Mesenchymal stem cell (in vitro differentiated cells and primary cell): ENCODE data around the gene PPY.

Experiments used
- DNase-seq: peaks from one replicate; pipeline ENCODE4 v3.0.0-alpha.2; 2013
- H2AFZ ChIP-seq: one replicate; pipeline ENCODE4 v1.6.1; 2013; ENCODE audit warnings: low read depth, mild to moderate bottlenecking, control low read depth, inconsistent platforms, low read length, moderate library complexity
- H2AK5ac ChIP-seq: 2 replicates; pipeline ENCODE4 v1.6.1; 2013; ENCODE audit warnings: low read length, moderate library complexity, mild to moderate bottlenecking, inconsistent platforms; ENCODE audit not compliant: severe bottlenecking
- H2BK120ac ChIP-seq: one replicate; pipeline ENCODE4 v1.6.1; 2013; ENCODE audit warnings: low read depth, mild to moderate bottlenecking, inconsistent platforms, low read length, moderate library complexity
- H2BK12ac ChIP-seq, 2 experiments: one replicate each; pipeline ENCODE4 v1.6.1; 2013; ENCODE audit warnings: inconsistent platforms in 2 of 2, low read length in 2 of 2, mild to moderate bottlenecking in 2 of 2, moderate library complexity in 2 of 2, control low read depth in 1 of 2
- H2BK15ac ChIP-seq: one replicate; pipeline ENCODE4 v1.6.1; 2013; ENCODE audit warnings: mild to moderate bottlenecking, low read depth, inconsistent platforms; ENCODE audit not compliant: poor library complexity, severe bottlenecking
- H2BK5ac ChIP-seq: 2 replicates; pipeline ENCODE4 v1.6.1; 2013; ENCODE audit warnings: low read depth, mild to moderate bottlenecking, low read length, control low read depth, inconsistent platforms; ENCODE audit not compliant: poor library complexity, severe bottlenecking
- H3K14ac ChIP-seq, 2 experiments: one replicate each; pipeline ENCODE4 v1.6.1; 2013; ENCODE audit warnings: inconsistent platforms in 2 of 2, low read length in 2 of 2, control low read depth in 1 of 2, mild to moderate bottlenecking in 1 of 2, moderate library complexity in 1 of 2
- H3K18ac ChIP-seq, 2 experiments: one replicate each; pipeline ENCODE4 v1.6.1; 2013; ENCODE audit warnings: inconsistent platforms in 2 of 2, low read length in 2 of 2, control low read depth in 1 of 2, low read depth in 1 of 2, mild to moderate bottlenecking in 1 of 2
- H3K23ac ChIP-seq, 2 experiments: one replicate each; pipeline ENCODE4 v1.6.1; 2013; ENCODE audit warnings: inconsistent platforms in 2 of 2, low read length in 2 of 2, mild to moderate bottlenecking in 2 of 2, moderate library complexity in 2 of 2, control low read depth in 1 of 2
- H3K27ac ChIP-seq: 2 replicates; pipeline ENCODE4 v1.5.1; 2013; ENCODE audit warnings: mild to moderate bottlenecking, moderate library complexity, low read length, control low read depth, inconsistent platforms; ENCODE audit not compliant: poor library complexity, severe bottlenecking
- H3K27me3 ChIP-seq, 2 experiments: 2 replicates each; pipeline versions ENCODE4 v1.6.1 to v1.7.0; 2013; ENCODE audit warnings: low read length in 2 of 2, mild to moderate bottlenecking in 2 of 2, moderate library complexity in 2 of 2, control low read depth in 1 of 2, inconsistent platforms in 1 of 2; ENCODE audit not compliant: control insufficient read depth in 1 of 2, insufficient read depth in 1 of 2
- H3K36me3 ChIP-seq, 2 experiments: 2 replicates each; pipeline versions ENCODE4 v1.6.1 to v1.7.0; 2013; ENCODE audit warnings: low read length in 2 of 2, control low read depth in 1 of 2, inconsistent platforms in 1 of 2, low read depth in 1 of 2, mild to moderate bottlenecking in 1 of 2; ENCODE audit not compliant: insufficient read depth in 2 of 2, control insufficient read depth in 1 of 2
- H3K4ac ChIP-seq, 2 experiments: one replicate each; pipeline ENCODE4 v1.6.1; 2013; ENCODE audit warnings: inconsistent platforms in 2 of 2, low read length in 2 of 2, mild to moderate bottlenecking in 2 of 2, moderate library complexity in 2 of 2, control low read depth in 1 of 2, low read depth in 1 of 2
- H3K4me1 ChIP-seq: 2 replicates; pipeline ENCODE4 v1.6.1; 2013; ENCODE audit warnings: low read depth, low read length, control low read depth; ENCODE audit not compliant: control insufficient read depth, insufficient read depth
- H3K4me2 ChIP-seq: 2 replicates; pipeline ENCODE4 v1.6.1; 2013; ENCODE audit warnings: low read length, mild to moderate bottlenecking, inconsistent platforms; ENCODE audit not compliant: poor library complexity, severe bottlenecking
- H3K4me3 ChIP-seq, 2 experiments: 2 replicates each; pipeline versions ENCODE4 v1.5.1 to v1.7.0; 2013; ENCODE audit warnings: low read length in 2 of 2, mild to moderate bottlenecking in 2 of 2, control low read depth in 1 of 2, low read depth in 1 of 2; ENCODE audit not compliant: insufficient read depth in 1 of 2
- H3K79me1 ChIP-seq: replicated peaks from 2 replicates; pipeline ENCODE4 v1.6.1; 2013; ENCODE audit warnings: mild to moderate bottlenecking, control low read depth, low read length, inconsistent platforms; ENCODE audit not compliant: poor library complexity, severe bottlenecking
- H3K9ac ChIP-seq: 2 replicates; pipeline ENCODE4 v1.7.0; 2013; ENCODE audit warnings: mild to moderate bottlenecking, low read length, moderate library complexity
- H3K9me3 ChIP-seq: 2 replicates; pipeline ENCODE4 v1.7.0; 2013; ENCODE audit warnings: mild to moderate bottlenecking, low read length; ENCODE audit not compliant: control insufficient read depth
- H4K8ac ChIP-seq: one replicate; pipeline ENCODE4 v1.6.1; 2013; ENCODE audit warnings: inconsistent platforms, mild to moderate bottlenecking, low read length, moderate library complexity
- H4K91ac ChIP-seq: one replicate; pipeline ENCODE4 v1.6.1; 2013; ENCODE audit warnings: mild to moderate bottlenecking, low read length, inconsistent platforms
- WGBS: methylation state at CpG from one replicate; pipeline ENCODE4 v1.1.7; 2013; ENCODE audit warnings: mixed read lengths; 5-methylcytosine and 5-hydroxymethylcytosine counted together

PPY gene

GRCh38 chr17:43952351-43952723, 10.1 kb upstream of the PPY start:
- Histone ChIP-seq H3K14ac (no peak overlapping the region), H2AFZ (no peak overlapping the region), H2AK5ac (no peak overlapping the region), H3K4me2 (no peak overlapping the region), H3K4ac (no peak overlapping the region), H3K9me3 (no peaks in the 10 kb centered on the region), H3K36me3 (peaks cover 0 to 7% of the 10 kb centered on the region in 2 experiments), H3K23ac (no peak overlapping the region), H2BK15ac (no peak overlapping the region), H3K27ac (no peak overlapping the region), H3K27me3 (peaks cover 59 to 69% of the 10 kb centered on the region in 2 experiments), H2BK5ac (no peak overlapping the region), H2BK120ac (no peak overlapping the region), H4K8ac (no peak overlapping the region), H4K91ac (no peak overlapping the region), H2BK12ac (no peak overlapping the region), H3K79me1 (no peaks in the 10 kb centered on the region), H3K4me3 (peak overlapping the region in 1 of 2 experiments; percentile 6), H3K4me1 (peaks cover 11% of the 10 kb centered on the region), H3K18ac (no peak overlapping the region), H3K9ac (no peak overlapping the region)
- peak; percentile 23 for DNase-seq
- 1% methylated on average over 14 of the region's 19 CpGs for WGBS

- H3K4me1 ChIP-seq: peaks cover 11% of the 10 kb centered on the region
- H3K27ac ChIP-seq: no peak overlapping the region
- H3K79me1 ChIP-seq: no peaks in the 10 kb centered on the region
- H3K4me2 ChIP-seq: no peak overlapping the region
- no peak overlapping the region for H2BK5ac ChIP-seq
- no peak overlapping the region for H4K8ac ChIP-seq
- no peak overlapping the region for H2BK12ac ChIP-seq
- H3K27me3 ChIP-seq: peaks cover 59 to 69% of the 10 kb centered on the region in 2 experiments
- DNase-seq: no peak
- no peak overlapping the region for H3K9ac ChIP-seq
- no peak overlapping the region for H3K4ac ChIP-seq
- 59% methylated on average over 4 of the region's 4 CpGs for WGBS
- H3K9me3 ChIP-seq: no peaks in the 10 kb centered on the region
- H3K36me3 ChIP-seq: peaks cover 0 to 7% of the 10 kb centered on the region in 2 experiments
- no peak overlapping the region for H3K23ac ChIP-seq
- no peak overlapping the region for H2AFZ ChIP-seq
- no peak overlapping the region for H3K18ac ChIP-seq
- no peak overlapping the region for H4K91ac ChIP-seq
- H3K14ac ChIP-seq: no peak overlapping the region
- no peak overlapping the region for H2BK120ac ChIP-seq
- no peak overlapping the region for H2BK15ac ChIP-seq
- H2AK5ac ChIP-seq: no peak overlapping the region
- H3K4me3 ChIP-seq: no peak overlapping the region
Measured at GRCh38 chr17:43951750-43952149, 9.5 kb upstream of the PPY start.

DNA sequence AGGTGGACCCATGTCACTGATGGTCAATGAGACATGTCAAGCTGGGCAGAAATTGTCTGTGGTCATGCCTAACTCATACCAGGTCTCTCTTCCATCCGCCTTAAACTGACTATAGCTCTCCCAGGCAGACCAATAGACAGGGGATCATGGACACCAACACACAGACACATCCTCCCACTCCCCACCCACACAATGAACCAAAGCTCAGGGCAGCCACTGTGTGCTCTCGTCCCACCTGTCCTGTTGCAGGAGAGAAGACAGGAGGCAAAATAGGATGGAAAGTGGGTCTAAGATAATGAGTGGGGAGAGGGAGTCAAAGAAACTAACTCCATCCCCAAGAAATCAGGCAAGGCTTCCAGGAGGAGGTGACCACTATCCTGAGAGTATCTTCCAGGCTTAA, 8.3 kb upstream of the PPY start:
- no peak overlapping the region for H3K9ac ChIP-seq
- no peak overlapping the region for H3K23ac ChIP-seq
- no peak overlapping the region for H2BK15ac ChIP-seq
- no peak for DNase-seq
- peak overlapping the region; percentile 20 for H4K91ac ChIP-seq
- no peak overlapping the region for H3K14ac ChIP-seq
- no peak overlapping the region for H2BK120ac ChIP-seq
- H3K4me3 ChIP-seq: no peak overlapping the region
- no peak overlapping the region for H2BK12ac ChIP-seq
- H3K4ac ChIP-seq: no peak overlapping the region
- H4K8ac ChIP-seq: no peak overlapping the region
- peaks cover 11% of the 10 kb centered on the region for H3K4me1 ChIP-seq
- no peaks in the 10 kb centered on the region for H3K79me1 ChIP-seq
- no peak overlapping the region for H2AFZ ChIP-seq
- peaks cover 56 to 61% of the 10 kb centered on the region in 2 experiments for H3K27me3 ChIP-seq
- 100% methylated on average over 1 of the region's 2 CpGs for WGBS
- no peaks in the 10 kb centered on the region for H3K9me3 ChIP-seq
- H3K18ac ChIP-seq: no peak overlapping the region
- peaks cover 0 to 7% of the 10 kb centered on the region in 2 experiments for H3K36me3 ChIP-seq
- H3K27ac ChIP-seq: no peak overlapping the region
- H2AK5ac ChIP-seq: no peak overlapping the region
- H2BK5ac ChIP-seq: no peak overlapping the region
- H3K4me2 ChIP-seq: no peak overlapping the region

GRCh38 chr17:43949781-43950180, 7.5 kb upstream of the PPY start:
- Histone ChIP-seq H3K79me1 (no peaks in the 10 kb centered on the region), H4K91ac (no peak overlapping the region), H3K4me1 (peaks cover 11% of the 10 kb centered on the region), H2AFZ (no peak overlapping the region), H4K8ac (no peak overlapping the region), H3K27ac (no peak overlapping the region), H2BK5ac (no peak overlapping the region), H3K18ac (no peak overlapping the region), H3K9me3 (no peaks in the 10 kb centered on the region), H3K4me3 (no peak overlapping the region), H2BK120ac (no peak overlapping the region), H3K23ac (peak overlapping the region in 1 of 2 experiments; percentile 51), H3K9ac (no peak overlapping the region), H3K4ac (no peak overlapping the region), H2AK5ac (no peak overlapping the region), H3K27me3 (peaks cover 49 to 53% of the 10 kb centered on the region in 2 experiments), H3K4me2 (no peak overlapping the region), H2BK15ac (no peak overlapping the region), H3K14ac (no peak overlapping the region), H3K36me3 (peaks cover 0 to 7% of the 10 kb centered on the region in 2 experiments), H2BK12ac (no peak overlapping the region)
- DNase-seq: no peak
- WGBS: 62% methylated on average over 4 of the region's 4 CpGs
